ENCODE results near the gene LRRC4.

Gene LRRC4

GRCh38 chr7:128045766-128046165 lies 14.5 kb upstream of the LRRC4 start:
- H3K27me3 Mint-ChIP-seq (ENCODE audit: low read depth, poor library complexity): peaks cover 5% of the 10 kb centered on the region
- no peaks in the 10 kb centered on the region for H3K36me3 Mint-ChIP-seq (ENCODE audit: low read depth)
- H3K4me3 Mint-ChIP-seq: no peak overlapping the region
- no peak for TF ChIP-seq CTCF (IDR thresholded peaks at IDR 0.05)
- H3K9me3 Mint-ChIP-seq: no peaks in the 10 kb centered on the region
- peaks cover 22% of the 10 kb centered on the region for H3K4me1 Mint-ChIP-seq
- no peak for DNase-seq
- no peak overlapping the region for H3K27ac Mint-ChIP-seq

GRCh38 chr7:128045158-128045557 lies 13.9 kb upstream of the LRRC4 start:
- no peak for TF ChIP-seq CTCF (IDR thresholded peaks at IDR 0.05)
- no peak overlapping the region for H3K4me3 Mint-ChIP-seq
- peaks cover 26% of the 10 kb centered on the region for H3K4me1 Mint-ChIP-seq
- no peaks in the 10 kb centered on the region for H3K36me3 Mint-ChIP-seq (ENCODE audit: low read depth)
- H3K27me3 Mint-ChIP-seq (ENCODE audit: low read depth, poor library complexity): peaks cover 5% of the 10 kb centered on the region
- H3K9me3 Mint-ChIP-seq: no peaks in the 10 kb centered on the region
- DNase-seq: no peak
- no peak overlapping the region for H3K27ac Mint-ChIP-seq

GRCh38 chr7:128044064-128044463 lies 12.8 kb upstream of the LRRC4 start:
- H3K27ac Mint-ChIP-seq: no peak overlapping the region
- peaks cover under 1% of the 10 kb centered on the region for H3K27me3 Mint-ChIP-seq (ENCODE audit: low read depth, poor library complexity)
- DNase-seq: no peak
- no peaks in the 10 kb centered on the region for H3K9me3 Mint-ChIP-seq
- no peaks in the 10 kb centered on the region for H3K36me3 Mint-ChIP-seq (ENCODE audit: low read depth)
- peaks cover 33% of the 10 kb centered on the region for H3K4me1 Mint-ChIP-seq
- no peak for TF ChIP-seq CTCF (IDR thresholded peaks at IDR 0.05)
- H3K4me3 Mint-ChIP-seq: no peak overlapping the region

GRCh38 chr7:128042012-128042411 lies 10.8 kb upstream of the LRRC4 start:
- Mint-ChIP-seq H3K9me3 (no peaks in the 10 kb centered on the region), H3K4me1 (peaks cover 29% of the 10 kb centered on the region), H3K27me3 (ENCODE audit: low read depth, poor library complexity) (no peaks in the 10 kb centered on the region), H3K4me3 (no peak overlapping the region), H3K27ac (peak overlapping the region; percentile 33), H3K36me3 (ENCODE audit: low read depth) (no peaks in the 10 kb centered on the region)
- DNase-seq: no peak
- TF ChIP-seq CTCF (IDR thresholded peaks at IDR 0.05): no peak

GRCh38 chr7:128041203-128041602 lies 10.0 kb upstream of the LRRC4 start:
- Mint-ChIP-seq H3K36me3 (ENCODE audit: low read depth) (no peaks in the 10 kb centered on the region), H3K4me3 (no peak overlapping the region), H3K9me3 (no peaks in the 10 kb centered on the region), H3K27me3 (ENCODE audit: low read depth, poor library complexity) (no peaks in the 10 kb centered on the region), H3K27ac (no peak overlapping the region), H3K4me1 (peaks cover 29% of the 10 kb centered on the region)
- DNase-seq: no peak
- TF ChIP-seq CTCF (IDR thresholded peaks at IDR 0.05): no peak

DNA sequence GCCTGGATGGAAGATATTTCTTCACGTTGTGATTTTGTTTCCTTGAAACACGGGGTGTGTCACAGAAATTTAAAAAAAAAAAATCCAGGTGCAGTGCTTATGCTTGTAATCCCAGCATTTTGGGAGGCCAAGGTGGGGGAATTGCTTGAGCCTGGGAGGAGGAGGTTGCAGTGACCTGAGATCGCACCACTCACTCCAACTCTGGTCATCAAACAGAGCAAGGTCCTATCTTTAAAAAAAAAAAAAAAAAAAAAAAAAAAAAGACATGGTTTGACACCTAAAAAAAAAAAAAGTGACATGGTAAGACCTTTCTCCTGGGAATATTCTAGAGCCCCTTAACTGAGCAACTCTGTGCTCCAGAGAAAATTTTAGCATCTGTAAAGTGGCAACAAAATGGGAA lies 9.0 kb upstream of the LRRC4 start:
- Mint-ChIP-seq H3K27me3 (ENCODE audit: low read depth, poor library complexity) (no peaks in the 10 kb centered on the region), H3K4me1 (peaks cover 34% of the 10 kb centered on the region), H3K27ac (no peak overlapping the region), H3K4me3 (no peak overlapping the region), H3K9me3 (no peaks in the 10 kb centered on the region), H3K36me3 (ENCODE audit: low read depth) (no peaks in the 10 kb centered on the region)
- TF ChIP-seq CTCF (IDR thresholded peaks at IDR 0.05): no peak
- no peak for DNase-seq
